Adrenal gland (tissue), 12 donors: ENCODE results near the gene POLQ. TPM values are rescaled to one million over a fixed set of nuclear protein-coding genes. Genes with fewer than 3 reads are reported as not detected.

ENCODE experiments used
- DNase-seq, 7 donors: peaks; one replicate each; pipeline ENCODE4 v3.0.0-alpha.2; 2019 to 2020
- H3K27ac ChIP-seq, 5 donors: fragments of 200-600 bp; sonication (generic) in 4 of 5; 1 replicate in 3 of 5; 2 replicates in 2 of 5; pipeline versions ENCODE4 v1.5.1 to v1.8.0; 2016 to 2020; ENCODE audit warnings: mild to moderate bottlenecking in 1 of 5
- H3K27me3 ChIP-seq: fragments of 200-600 bp; 2 replicates; pipeline ENCODE4 v1.8.0; 2021
- H3K36me3 ChIP-seq, 2 donors: fragments of 200-600 bp; replicated peaks in 1 of 2; 1 replicate in 1 of 2; 2 replicates in 1 of 2; pipeline versions ENCODE4 v1.5.1 to v1.8.0; 2018 to 2022
- H3K4me1 ChIP-seq, 2 donors: fragments of 200-600 bp; replicated peaks in 1 of 2; 1 replicate in 1 of 2; 2 replicates in 1 of 2; pipeline versions ENCODE4 v1.5.1 to v1.8.0; 2018 to 2021
- H3K4me3 ChIP-seq, 4 donors: fragments of 200-600 bp; sonication (generic) in 3 of 4; one replicate each; pipeline ENCODE4 v1.5.1; 2016 to 2018
- H3K9me3 ChIP-seq, 3 donors: fragments of 200-600 bp; sonication (generic) in 1 of 3; replicated peaks in 1 of 3; 1 replicate in 2 of 3; 2 replicates in 1 of 3; pipeline versions ENCODE4 v1.5.1 to v1.8.0; 2016 to 2021
- CTCF ChIP-seq, 6 experiments: fragments of 450-650 bp in 4 of 6; fragments of 200-600 bp in 2 of 6; sonication (generic) in 1 of 6; IDR thresholded peaks; 1 replicate in 5 of 6; 2 replicates in 1 of 6; pipeline versions ENCODE4 v1.5.1 to v1.8.0; 2016 to 2021; ENCODE audit warnings: antibody characterized with exemption in 6 of 6, mild to moderate bottlenecking in 2 of 6, moderate library complexity in 1 of 6
- POLR2A ChIP-seq, 2 donors: fragments of 450-650 bp; IDR thresholded peaks; one replicate each; pipeline ENCODE4 v1.6.1; 2017; ENCODE audit warnings: antibody characterized with exemption in 2 of 2, mild to moderate bottlenecking in 2 of 2, moderate library complexity in 1 of 2
- WGBS, 4 donors: extraction: QIAGEN DNeasy Blood & Tissue Kit in 2 of 4; methylation state at CpG; one replicate each; pipeline versions ENCODE4 v1.1.5 to v1.1.7; 2013 to 2017; 5-methylcytosine and 5-hydroxymethylcytosine counted together
- intact Hi-C, 2 donors: fragments of 100-400 bp; cut with DNase I; formaldehyde crosslinking; loops; one replicate each; pipeline versions ENCODE4 v1.14.1 to v1.15.0; 2022 to 2023
- polyA plus RNA-seq, 3 donors: library from polyadenylated mRNA; stranded (reverse); fragments of 200-250 nt in 2 of 3; fragments of 350-450 nt in 1 of 3; fragmentation: Illumina TruSeq in 1 of 3; extraction: RNeasy Lipid Tissue Mini Kit (QIAGEN cat#74804) in 1 of 3; gene quantifications; one replicate each; pipeline ENCODE4 v1.2.3, GENCODE V29; 2013 to 2014
- total RNA-seq, 9 donors: library from RNA; depleted of rRNA in 4 of 9; stranded (reverse); fragments of >200 nt in 4 of 9; fragments of 120-200 nt in 1 of 9; fragmentation: NEBNext Ultra II Directional in 1 of 9; extraction: Animal tissue kit (Norgen Biotek cat#: 25700) in 1 of 9; gene quantifications; one replicate each; pipeline versions ENCODE4 v1.1.0 to v1.2.4, GENCODE V29; 2013 to 2023
- donor health status: healthy with polysubstance abuse.
- donor health status: Bipolar disorder and iron deficiency.
- donor health status: DM: yes; HTN: yes; CAD: no.
- donor health status: DM: no; HTN: no; CAD: no.
- donor health status: DM: no; HTN: no; CAD: no.
- donor health status: DM: yes; HTN: yes; CAD: no.

Gene POLQ
- total and polyA plus RNA-seq, 12 donors: 0.06 to 6.3 (median 0.46) TPM

DNA sequence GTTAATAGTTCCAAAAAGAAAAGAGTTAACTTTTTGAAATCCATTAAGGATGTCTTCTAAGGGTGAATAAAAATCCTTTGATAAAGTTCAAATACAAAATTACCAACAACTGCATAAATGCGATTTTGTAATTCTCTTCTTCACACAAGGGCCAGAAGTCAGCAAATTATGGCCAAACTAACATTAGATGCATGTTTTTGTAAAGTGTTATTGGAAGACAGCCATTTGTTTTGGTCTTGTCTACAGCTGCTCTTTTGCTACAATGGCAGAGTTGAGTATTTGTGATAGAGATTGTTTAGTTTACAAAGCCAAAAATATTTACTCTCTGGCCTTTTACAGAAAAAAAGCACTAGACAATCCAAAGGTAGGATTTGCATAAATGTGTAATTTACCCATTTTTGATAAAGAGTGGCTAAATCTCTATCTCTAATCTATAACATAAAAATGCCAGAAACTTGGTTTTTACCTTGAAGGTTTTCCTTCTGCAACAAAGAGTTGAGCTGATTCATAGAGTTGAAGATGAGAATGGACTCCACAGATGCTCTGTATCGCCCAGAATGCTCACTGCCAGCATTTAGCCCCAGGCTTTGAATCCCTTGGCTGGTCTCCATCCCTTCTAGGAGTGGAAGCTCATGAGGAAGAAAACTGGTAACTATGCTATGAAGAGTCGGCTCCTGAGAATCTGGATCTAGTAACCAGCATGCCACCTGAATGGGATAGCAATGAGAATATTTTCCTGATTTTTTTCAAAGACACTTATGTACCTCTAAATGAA, 64.5 kb downstream of the POLQ start:
- DNase-seq: no peak
- 72 to 82% (median 79%) methylated on average over 3 of the region's 3 CpGs for WGBS, 4 donors
- intact Hi-C loops: no loop called here
- no peak for TF ChIP-seq POLR2A (IDR thresholded peaks at IDR 0.05)
- Histone ChIP-seq H3K27ac (no peak overlapping the region), H3K4me3 (no peak overlapping the region), H3K36me3 (no peaks in the 10 kb centered on the region), H3K9me3 (no peaks in the 10 kb centered on the region), H3K4me1 (no peaks in the 10 kb centered on the region), H3K27me3 (no peaks in the 10 kb centered on the region)

DNA sequence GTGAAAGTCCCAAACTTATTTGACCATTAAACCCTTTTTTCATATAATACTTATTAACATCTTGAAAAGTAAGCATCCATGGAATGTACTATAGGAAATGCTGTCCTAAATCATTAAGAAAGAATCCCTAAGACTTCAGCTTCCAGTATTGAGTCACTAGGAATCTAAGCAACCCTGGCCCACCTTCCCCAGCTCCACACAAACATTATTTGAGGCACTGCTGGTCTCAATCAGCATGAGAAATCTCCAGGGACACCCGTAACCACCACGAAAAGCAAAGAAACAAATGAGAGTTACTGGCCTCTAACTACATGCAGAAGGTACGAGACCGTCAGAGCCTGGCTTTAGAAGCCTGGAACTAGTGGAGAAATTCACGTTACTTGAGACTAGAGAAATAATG, 68.2 kb downstream of the POLQ start:
- H3K27me3 ChIP-seq: no peaks in the 10 kb centered on the region
- H3K36me3 ChIP-seq: no peaks in the 10 kb centered on the region
- no peak for TF ChIP-seq POLR2A (IDR thresholded peaks at IDR 0.05)
- no peak for TF ChIP-seq CTCF (IDR thresholded peaks at IDR 0.05)
- WGBS, 4 donors: 91 to 97% (median 96%) methylated on average over 5 of the region's 5 CpGs
- no peak for DNase-seq
- no peaks in the 10 kb centered on the region for H3K4me1 ChIP-seq
- no peak overlapping the region for H3K4me3 ChIP-seq
- no peak overlapping the region for H3K27ac ChIP-seq
- H3K9me3 ChIP-seq: no peaks in the 10 kb centered on the region
- intact Hi-C loops: no loop called here

GRCh38 chr3:121473001-121473400, 72.8 kb downstream of the POLQ start:
- no peak for DNase-seq
- no peak for TF ChIP-seq POLR2A (IDR thresholded peaks at IDR 0.05)
- no peak for TF ChIP-seq CTCF (IDR thresholded peaks at IDR 0.05)

GRCh38 chr3:121467085-121467484, 78.7 kb downstream of the POLQ start:
- WGBS, 4 donors: 72 to 88% (median 80%) methylated on average over 2 of the region's 2 CpGs

More at GRCh38 chr3:121473001-121473400, 72.8 kb downstream of the POLQ start:
- Histone ChIP-seq H3K4me1 (no peaks in the 10 kb centered on the region), H3K4me3 (no peak overlapping the region), H3K27ac (no peak overlapping the region), H3K36me3 (no peaks in the 10 kb centered on the region), H3K27me3 (no peaks in the 10 kb centered on the region), H3K9me3 (no peaks in the 10 kb centered on the region)
- 92 to 100% (median 99%) methylated on average over 2 of the region's 2 CpGs for WGBS, 4 donors
- intact Hi-C loops: no loop called here

More at GRCh38 chr3:121467085-121467484, 78.7 kb downstream of the POLQ start:
- no peak for DNase-seq
- no peaks in the 10 kb centered on the region for H3K36me3 ChIP-seq
- intact Hi-C loops: no loop called here
- H3K9me3 ChIP-seq: no peaks in the 10 kb centered on the region
- TF ChIP-seq CTCF (IDR thresholded peaks at IDR 0.05) (no peak), POLR2A (IDR thresholded peaks at IDR 0.05) (no peak)
- H3K4me1 ChIP-seq: no peaks in the 10 kb centered on the region
- no peaks in the 10 kb centered on the region for H3K27me3 ChIP-seq
- no peak overlapping the region for H3K4me3 ChIP-seq
- H3K27ac ChIP-seq: no peak overlapping the region
